Mesenchymal stem cell (in vitro differentiated cells and primary cell): ENCODE data around the gene CHPF2.
A peak's percentile ranks its signal among the peaks of the same experiment; 100 is the strongest.

ENCODE experiments used
- DNase-seq: peaks from one replicate; pipeline ENCODE4 v3.0.0-alpha.2; 2013
- H2AFZ ChIP-seq: one replicate; pipeline ENCODE4 v1.6.1; 2013; ENCODE audit warnings: low read depth, mild to moderate bottlenecking, control low read depth, inconsistent platforms, low read length, moderate library complexity
- H2AK5ac ChIP-seq: 2 replicates; pipeline ENCODE4 v1.6.1; 2013; ENCODE audit warnings: low read length, moderate library complexity, mild to moderate bottlenecking, inconsistent platforms; ENCODE audit not compliant: severe bottlenecking
- H2BK120ac ChIP-seq: one replicate; pipeline ENCODE4 v1.6.1; 2013; ENCODE audit warnings: low read depth, mild to moderate bottlenecking, inconsistent platforms, low read length, moderate library complexity
- H2BK12ac ChIP-seq, 2 experiments: one replicate each; pipeline ENCODE4 v1.6.1; 2013; ENCODE audit warnings: inconsistent platforms in 2 of 2, low read length in 2 of 2, mild to moderate bottlenecking in 2 of 2, moderate library complexity in 2 of 2, control low read depth in 1 of 2
- H2BK15ac ChIP-seq: one replicate; pipeline ENCODE4 v1.6.1; 2013; ENCODE audit warnings: mild to moderate bottlenecking, low read depth, inconsistent platforms; ENCODE audit not compliant: poor library complexity, severe bottlenecking
- H2BK5ac ChIP-seq: 2 replicates; pipeline ENCODE4 v1.6.1; 2013; ENCODE audit warnings: low read depth, mild to moderate bottlenecking, low read length, control low read depth, inconsistent platforms; ENCODE audit not compliant: poor library complexity, severe bottlenecking
- H3K14ac ChIP-seq, 2 experiments: one replicate each; pipeline ENCODE4 v1.6.1; 2013; ENCODE audit warnings: inconsistent platforms in 2 of 2, low read length in 2 of 2, control low read depth in 1 of 2, mild to moderate bottlenecking in 1 of 2, moderate library complexity in 1 of 2
- H3K18ac ChIP-seq, 2 experiments: one replicate each; pipeline ENCODE4 v1.6.1; 2013; ENCODE audit warnings: inconsistent platforms in 2 of 2, low read length in 2 of 2, control low read depth in 1 of 2, low read depth in 1 of 2, mild to moderate bottlenecking in 1 of 2
- H3K23ac ChIP-seq, 2 experiments: one replicate each; pipeline ENCODE4 v1.6.1; 2013; ENCODE audit warnings: inconsistent platforms in 2 of 2, low read length in 2 of 2, mild to moderate bottlenecking in 2 of 2, moderate library complexity in 2 of 2, control low read depth in 1 of 2
- H3K27ac ChIP-seq: 2 replicates; pipeline ENCODE4 v1.5.1; 2013; ENCODE audit warnings: mild to moderate bottlenecking, moderate library complexity, low read length, control low read depth, inconsistent platforms; ENCODE audit not compliant: poor library complexity, severe bottlenecking
- H3K27me3 ChIP-seq, 2 experiments: 2 replicates each; pipeline versions ENCODE4 v1.6.1 to v1.7.0; 2013; ENCODE audit warnings: low read length in 2 of 2, mild to moderate bottlenecking in 2 of 2, moderate library complexity in 2 of 2, control low read depth in 1 of 2, inconsistent platforms in 1 of 2; ENCODE audit not compliant: control insufficient read depth in 1 of 2, insufficient read depth in 1 of 2
- H3K36me3 ChIP-seq, 2 experiments: 2 replicates each; pipeline versions ENCODE4 v1.6.1 to v1.7.0; 2013; ENCODE audit warnings: low read length in 2 of 2, control low read depth in 1 of 2, inconsistent platforms in 1 of 2, low read depth in 1 of 2, mild to moderate bottlenecking in 1 of 2; ENCODE audit not compliant: insufficient read depth in 2 of 2, control insufficient read depth in 1 of 2
- H3K4ac ChIP-seq, 2 experiments: one replicate each; pipeline ENCODE4 v1.6.1; 2013; ENCODE audit warnings: inconsistent platforms in 2 of 2, low read length in 2 of 2, mild to moderate bottlenecking in 2 of 2, moderate library complexity in 2 of 2, control low read depth in 1 of 2, low read depth in 1 of 2
- H3K4me1 ChIP-seq: 2 replicates; pipeline ENCODE4 v1.6.1; 2013; ENCODE audit warnings: low read depth, low read length, control low read depth; ENCODE audit not compliant: control insufficient read depth, insufficient read depth
- H3K4me2 ChIP-seq: 2 replicates; pipeline ENCODE4 v1.6.1; 2013; ENCODE audit warnings: low read length, mild to moderate bottlenecking, inconsistent platforms; ENCODE audit not compliant: poor library complexity, severe bottlenecking
- H3K4me3 ChIP-seq, 2 experiments: 2 replicates each; pipeline versions ENCODE4 v1.5.1 to v1.7.0; 2013; ENCODE audit warnings: low read length in 2 of 2, mild to moderate bottlenecking in 2 of 2, control low read depth in 1 of 2, low read depth in 1 of 2; ENCODE audit not compliant: insufficient read depth in 1 of 2
- H3K79me1 ChIP-seq: replicated peaks from 2 replicates; pipeline ENCODE4 v1.6.1; 2013; ENCODE audit warnings: mild to moderate bottlenecking, control low read depth, low read length, inconsistent platforms; ENCODE audit not compliant: poor library complexity, severe bottlenecking
- H3K9ac ChIP-seq: 2 replicates; pipeline ENCODE4 v1.7.0; 2013; ENCODE audit warnings: mild to moderate bottlenecking, low read length, moderate library complexity
- H3K9me3 ChIP-seq: 2 replicates; pipeline ENCODE4 v1.7.0; 2013; ENCODE audit warnings: mild to moderate bottlenecking, low read length; ENCODE audit not compliant: control insufficient read depth
- H4K8ac ChIP-seq: one replicate; pipeline ENCODE4 v1.6.1; 2013; ENCODE audit warnings: inconsistent platforms, mild to moderate bottlenecking, low read length, moderate library complexity
- H4K91ac ChIP-seq: one replicate; pipeline ENCODE4 v1.6.1; 2013; ENCODE audit warnings: mild to moderate bottlenecking, low read length, inconsistent platforms
- WGBS: methylation state at CpG from one replicate; pipeline ENCODE4 v1.1.7; 2013; ENCODE audit warnings: mixed read lengths; 5-methylcytosine and 5-hydroxymethylcytosine counted together

CHPF2 gene

GRCh38 chr7:151231080-151231479 lies 1.2 kb upstream of the CHPF2 start:
- H2AK5ac ChIP-seq: no peak overlapping the region
- no peak overlapping the region for H3K23ac ChIP-seq
- H3K9me3 ChIP-seq: no peaks in the 10 kb centered on the region
- H3K4ac ChIP-seq: no peak overlapping the region
- peaks cover 2% of the 10 kb centered on the region for H3K79me1 ChIP-seq
- no peak overlapping the region for H4K91ac ChIP-seq
- no peak for DNase-seq
- no peak overlapping the region for H3K14ac ChIP-seq
- H2BK15ac ChIP-seq: no peak overlapping the region
- H3K36me3 ChIP-seq: peaks cover 19 to 22% of the 10 kb centered on the region in 2 experiments
- H3K18ac ChIP-seq: no peak overlapping the region
- H3K9ac ChIP-seq: no peak overlapping the region
- no peak overlapping the region for H2BK5ac ChIP-seq
- no peak overlapping the region for H2AFZ ChIP-seq
- no peak overlapping the region for H3K4me2 ChIP-seq
- 56% methylated on average over 1 of the region's 1 CpG for WGBS
- H4K8ac ChIP-seq: no peak overlapping the region
- H2BK120ac ChIP-seq: no peak overlapping the region
- H2BK12ac ChIP-seq: no peak overlapping the region
- H3K27me3 ChIP-seq: no peaks in the 10 kb centered on the region
- H3K27ac ChIP-seq: no peak overlapping the region
- no peak overlapping the region for H3K4me3 ChIP-seq
- peaks cover 24% of the 10 kb centered on the region for H3K4me1 ChIP-seq

- H3K27ac ChIP-seq: peak overlapping the region; percentile 82
- H2BK12ac ChIP-seq: peak overlapping the region in 1 of 2 experiments; percentile 17
- 8% methylated on average over 32 of the region's 36 CpGs for WGBS
- H2BK120ac ChIP-seq: peak overlapping the region; percentile 64
- no peak overlapping the region for H2AFZ ChIP-seq
- H3K4me2 ChIP-seq: peak overlapping the region; percentile 86
- peaks cover 25% of the 10 kb centered on the region for H3K4me1 ChIP-seq
- peak overlapping the region; percentile 83 for H2BK5ac ChIP-seq
- H3K18ac ChIP-seq: peak overlapping the region; percentile 50 to 92
- H3K4ac ChIP-seq: peak overlapping the region; percentile 95 to 96
- H3K79me1 ChIP-seq: peaks cover 2% of the 10 kb centered on the region
- peak overlapping the region in 1 of 2 experiments; percentile 70 for H3K23ac ChIP-seq
- H3K36me3 ChIP-seq: peaks cover 39 to 40% of the 10 kb centered on the region in 2 experiments
- H4K91ac ChIP-seq: peak overlapping the region; percentile 98
- H3K9me3 ChIP-seq: no peaks in the 10 kb centered on the region
- H4K8ac ChIP-seq: peak overlapping the region; percentile 82
- H2AK5ac ChIP-seq: peak overlapping the region; percentile 20
- peak overlapping the region in 1 of 2 experiments; percentile 85 for H3K14ac ChIP-seq
- peak overlapping the region; percentile 97 for H3K9ac ChIP-seq
- H3K27me3 ChIP-seq: no peaks in the 10 kb centered on the region
- peak; percentile 83 for DNase-seq
- peak overlapping the region; percentile 96 to 97 for H3K4me3 ChIP-seq
- peak overlapping the region; percentile 65 for H2BK15ac ChIP-seq
Measured at GRCh38 chr7:151232917-151233701, 826 bp downstream of the CHPF2 start.

GRCh38 chr7:151233804-151234203 lies 1.5 kb downstream of the CHPF2 start:
- H2BK120ac ChIP-seq: no peak overlapping the region
- no peak overlapping the region for H3K23ac ChIP-seq
- H3K4ac ChIP-seq: no peak overlapping the region
- H2AK5ac ChIP-seq: no peak overlapping the region
- DNase-seq: no peak
- no peak overlapping the region for H2BK15ac ChIP-seq
- no peak overlapping the region for H3K14ac ChIP-seq
- H3K4me2 ChIP-seq: peak overlapping the region; percentile 86
- peaks cover 5% of the 10 kb centered on the region for H3K79me1 ChIP-seq
- peaks cover 25% of the 10 kb centered on the region for H3K4me1 ChIP-seq
- no peak overlapping the region for H4K8ac ChIP-seq
- 81% methylated on average over 9 of the region's 9 CpGs for WGBS
- H3K9me3 ChIP-seq: no peaks in the 10 kb centered on the region
- no peak overlapping the region for H2BK5ac ChIP-seq
- H3K27me3 ChIP-seq: no peaks in the 10 kb centered on the region
- no peak overlapping the region for H3K27ac ChIP-seq
- peak overlapping the region; percentile 26 to 97 for H3K4me3 ChIP-seq
- peaks cover 44 to 47% of the 10 kb centered on the region in 2 experiments for H3K36me3 ChIP-seq
- H3K9ac ChIP-seq: peak overlapping the region; percentile 97
- H3K18ac ChIP-seq: no peak overlapping the region
- H2BK12ac ChIP-seq: no peak overlapping the region
- no peak overlapping the region for H2AFZ ChIP-seq
- no peak overlapping the region for H4K91ac ChIP-seq

- no peak overlapping the region for H3K4me3 ChIP-seq
- no peak overlapping the region for H3K18ac ChIP-seq
- peaks cover 59 to 60% of the 10 kb centered on the region in 2 experiments for H3K36me3 ChIP-seq
- H3K14ac ChIP-seq: no peak overlapping the region
- WGBS: 97% methylated on average over 27 of the region's 28 CpGs
- no peak overlapping the region for H2BK5ac ChIP-seq
- no peak overlapping the region for H4K8ac ChIP-seq
- H3K27ac ChIP-seq: no peak overlapping the region
- peaks cover 8% of the 10 kb centered on the region for H3K79me1 ChIP-seq
- H3K27me3 ChIP-seq: no peaks in the 10 kb centered on the region
- no peak overlapping the region for H2BK15ac ChIP-seq
- no peak overlapping the region for H3K9ac ChIP-seq
- no peak overlapping the region for H4K91ac ChIP-seq
- no peak overlapping the region for H3K23ac ChIP-seq
- no peak for DNase-seq
- H3K4me2 ChIP-seq: no peak overlapping the region
- peaks cover 25% of the 10 kb centered on the region for H3K4me1 ChIP-seq
- no peak overlapping the region for H3K4ac ChIP-seq
- no peak overlapping the region for H2BK12ac ChIP-seq
- no peak overlapping the region for H2AK5ac ChIP-seq
- H2BK120ac ChIP-seq: no peak overlapping the region
- no peak overlapping the region for H2AFZ ChIP-seq
- no peaks in the 10 kb centered on the region for H3K9me3 ChIP-seq
Measured at GRCh38 chr7:151235091-151235787, 3.0 kb downstream of the CHPF2 start.
